Activated CD8-positive, alpha-beta memory T cell treated with anti-CD3 and anti-CD28 coated beads, Interleukin-2, amount 50 U/mL, for 24 hours (primary cell): ENCODE measurements around the gene MRPL2.
"Not testable (repeated sequence)": the region's sequence is repeated elsewhere in the genome, so short reads cannot be mapped to it uniquely, and the experiment has no call there.

Experiments used
- DNase-seq: peaks from one replicate; pipeline ENCODE4 v3.0.0-alpha.2; 2020; ENCODE audit errors: extremely low read depth

The MRPL2 gene

DNA sequence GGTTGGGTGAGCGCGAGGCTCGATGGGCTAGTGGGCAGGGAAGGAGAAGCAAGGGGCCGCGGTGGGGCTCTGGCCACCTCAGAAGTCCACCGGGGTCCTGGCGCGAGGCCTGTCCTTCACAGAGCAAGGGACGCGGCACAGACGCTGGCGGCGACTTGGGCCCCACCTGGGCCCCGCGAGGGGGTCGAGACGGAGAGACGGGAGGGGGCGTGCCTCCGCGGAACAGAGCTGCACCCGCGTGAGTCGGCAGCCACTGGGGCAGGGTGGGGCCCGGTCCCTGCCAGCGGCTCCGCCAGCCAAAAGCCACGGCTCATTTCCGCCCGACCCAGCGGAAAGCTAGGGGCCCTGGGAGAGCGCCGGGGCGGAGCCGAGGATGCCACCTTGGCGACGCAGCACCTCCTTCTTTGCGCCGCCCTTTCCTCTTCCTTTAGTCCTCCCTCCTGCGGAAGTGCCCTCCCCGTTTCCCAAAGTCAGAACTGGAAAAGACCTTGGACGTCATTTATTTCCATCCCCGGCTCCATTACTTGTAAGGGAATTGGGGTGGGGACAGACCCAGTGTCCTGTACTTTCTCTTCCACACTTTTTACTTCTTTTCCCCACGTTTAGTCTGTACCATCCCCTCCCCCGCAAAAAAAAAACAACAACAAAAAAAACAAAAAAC, 5.6 kb downstream of the MRPL2 start, which contains the start of gene CUL7:
Gene CUL7 (minus strand): TSS at position 307 of the 661 bp plus-strand sequence. CDS start 1,063 bp downstream, outside the sequence.
- peak; percentile 76 for DNase-seq

- no peak for DNase-seq
Measured at GRCh38 chr6:43052842-43053544, 6.2 kb downstream of the MRPL2 start.

DNA sequence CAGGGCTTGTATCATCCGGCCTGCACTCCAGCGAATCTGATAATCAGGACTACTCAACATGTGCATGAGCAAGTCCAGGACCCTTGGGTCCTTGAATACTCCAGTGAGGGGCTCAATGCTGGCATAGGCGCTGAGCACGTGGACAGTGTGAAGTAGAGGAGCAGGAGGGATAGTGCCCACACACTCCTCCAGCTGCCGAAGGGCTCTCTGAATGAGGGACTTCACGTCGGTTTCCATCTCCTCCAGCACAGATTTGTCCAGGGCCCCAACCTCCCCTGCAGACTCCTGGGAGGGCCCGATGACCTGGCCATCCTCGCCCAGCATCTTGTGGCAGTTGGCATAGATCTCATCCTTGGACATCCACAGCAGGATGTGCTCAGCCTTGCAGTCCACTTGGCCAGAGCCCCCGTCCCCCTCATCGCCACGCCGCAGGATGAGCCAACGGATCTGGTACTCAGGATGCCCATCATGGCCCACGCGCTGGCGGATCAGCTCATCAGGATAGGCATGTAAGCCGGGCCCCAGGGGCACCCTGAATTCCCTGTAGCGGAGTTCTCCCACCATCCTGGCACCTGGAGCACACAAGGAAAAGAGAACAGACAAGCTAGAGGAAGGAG, 6.9 kb downstream of the MRPL2 start:
- no peak for DNase-seq

- DNase-seq, result no peak
Measured at GRCh38 chr6:43050981-43051380, 8.3 kb downstream of the MRPL2 start.

DNA sequence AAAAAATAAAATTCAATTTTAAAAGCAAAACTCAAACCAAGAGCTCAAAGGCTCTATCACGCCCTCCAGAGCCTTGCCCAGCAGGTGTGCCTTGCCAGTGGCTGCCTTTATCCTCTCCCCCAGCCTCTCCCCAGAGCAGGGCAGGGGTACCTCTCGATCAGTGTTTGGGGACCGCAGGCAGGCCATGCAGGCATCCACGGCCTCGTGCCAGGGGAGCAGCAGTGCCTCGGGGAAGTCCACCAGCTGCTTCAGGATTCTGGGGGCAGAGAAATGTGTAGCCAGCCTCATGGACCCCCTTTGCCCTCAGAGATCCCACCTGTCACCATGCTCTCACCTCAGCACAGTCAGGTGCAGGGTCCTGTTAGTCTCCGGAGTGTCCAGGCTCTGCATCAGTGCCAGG, 11.2 kb downstream of the MRPL2 start:
- DNase-seq, result no peak

DNA sequence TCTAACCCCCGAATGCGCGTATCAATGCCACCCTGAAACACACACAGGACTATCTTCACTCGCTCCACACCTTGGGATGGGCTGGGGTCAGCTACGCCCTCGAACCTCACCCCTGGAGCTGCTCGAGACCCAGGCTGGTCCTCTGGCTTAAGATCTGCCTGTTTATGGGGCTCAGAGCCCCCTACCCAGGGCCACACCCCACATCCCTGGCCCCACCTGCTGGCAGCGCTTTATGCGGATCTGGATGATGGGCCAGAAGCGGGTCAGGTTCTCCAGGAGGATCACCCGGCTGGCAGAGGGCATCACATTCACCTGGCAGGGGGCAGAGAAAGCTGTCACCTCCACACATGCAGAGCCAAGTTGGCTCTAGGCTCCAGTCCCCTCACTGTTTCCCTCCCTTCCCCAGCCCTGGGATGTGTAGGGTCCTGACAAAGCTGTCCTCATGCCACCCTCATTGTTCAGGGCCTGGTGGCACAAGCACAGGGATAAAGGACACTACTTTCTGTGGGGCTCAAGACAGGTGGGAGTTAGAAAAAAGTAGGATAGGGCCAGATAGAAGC, 13.8 kb downstream of the MRPL2 start:
- no peak for DNase-seq

DNA sequence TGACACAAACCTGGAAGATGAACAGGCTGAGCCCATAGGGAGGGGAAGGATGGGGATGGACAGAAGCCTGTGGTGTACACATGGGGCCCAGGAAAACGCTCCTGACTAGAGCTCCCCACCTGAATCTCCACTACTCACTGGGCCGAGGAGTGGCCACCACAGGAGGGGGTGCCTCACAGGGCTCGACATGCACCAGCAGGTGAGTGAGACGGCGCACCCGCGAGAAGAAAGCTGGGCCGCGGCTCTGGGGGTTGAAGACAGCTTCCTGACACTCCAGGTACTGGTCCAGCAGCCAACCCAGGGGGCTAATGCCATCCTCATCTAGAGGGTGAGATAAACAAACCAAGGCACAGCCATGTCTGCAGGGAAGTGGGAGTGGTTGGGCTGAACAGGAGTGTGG, 15.9 kb downstream of the MRPL2 start:
- DNase-seq, result no peak

- DNase-seq, result not testable (repeated sequence)
Measured at GRCh38 chr6:43041475-43041874, 17.8 kb downstream of the MRPL2 start.

DNA sequence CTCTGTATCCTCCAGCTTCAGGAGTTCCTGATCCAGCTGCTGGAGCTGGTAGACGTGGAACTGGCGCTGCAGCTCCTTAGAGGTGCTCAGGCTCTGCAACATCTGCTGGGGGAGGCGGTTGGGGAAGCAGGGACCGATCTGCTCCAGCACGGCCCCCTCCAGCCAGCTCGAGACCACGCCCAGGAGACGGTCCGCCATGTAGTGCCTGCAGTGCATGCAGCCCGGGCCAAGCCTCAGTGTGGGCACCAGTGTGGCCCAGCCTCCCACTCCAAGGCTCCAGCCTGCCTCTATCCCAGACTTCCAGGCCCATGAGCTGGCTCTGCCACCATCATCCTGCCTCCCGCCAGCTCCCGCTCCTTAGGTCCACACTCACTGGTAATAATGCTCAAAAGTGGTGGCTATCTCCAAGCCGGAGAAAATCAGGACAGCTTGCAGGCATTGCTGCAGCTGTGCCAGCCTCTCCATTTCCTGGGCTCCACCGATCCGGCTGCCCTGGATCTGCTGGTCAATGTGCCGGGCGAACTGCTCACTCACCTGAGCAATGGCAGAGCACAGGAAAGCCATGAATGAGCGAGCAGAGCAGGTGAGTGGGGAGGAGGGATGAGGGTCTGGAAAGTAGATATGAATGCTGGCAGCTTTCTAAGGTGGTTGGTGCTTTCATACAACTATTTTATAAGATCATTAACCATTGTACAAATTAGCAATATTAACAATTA, 18.5 kb downstream of the MRPL2 start:
- DNase-seq, result no peak

- no peak for DNase-seq
Measured at GRCh38 chr6:43038727-43039126, 20.5 kb downstream of the MRPL2 start.

DNA sequence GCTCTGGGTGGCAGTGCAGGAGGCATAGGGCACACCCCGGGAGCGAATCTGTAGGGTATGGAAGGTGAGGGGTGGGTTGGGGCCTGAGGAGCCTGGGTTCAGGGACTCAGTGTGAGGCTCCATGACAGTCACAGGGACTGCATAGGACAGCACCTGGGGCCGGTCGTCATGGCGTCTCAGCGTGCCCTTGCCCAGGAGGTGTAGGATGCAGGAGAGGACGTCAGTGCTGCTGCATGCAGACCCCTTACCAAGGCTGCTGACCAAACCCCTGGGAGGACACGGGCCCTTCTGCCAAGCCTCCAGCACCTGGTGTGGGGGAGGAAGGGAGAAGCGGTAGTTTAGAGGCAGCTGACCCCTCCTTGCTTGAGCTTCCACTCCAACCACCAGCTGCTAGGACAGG, 21.5 kb downstream of the MRPL2 start:
- DNase-seq, result no peak

- DNase-seq, result no peak
Measured at GRCh38 chr6:43037197-43037596, 22.0 kb downstream of the MRPL2 start.

DNA sequence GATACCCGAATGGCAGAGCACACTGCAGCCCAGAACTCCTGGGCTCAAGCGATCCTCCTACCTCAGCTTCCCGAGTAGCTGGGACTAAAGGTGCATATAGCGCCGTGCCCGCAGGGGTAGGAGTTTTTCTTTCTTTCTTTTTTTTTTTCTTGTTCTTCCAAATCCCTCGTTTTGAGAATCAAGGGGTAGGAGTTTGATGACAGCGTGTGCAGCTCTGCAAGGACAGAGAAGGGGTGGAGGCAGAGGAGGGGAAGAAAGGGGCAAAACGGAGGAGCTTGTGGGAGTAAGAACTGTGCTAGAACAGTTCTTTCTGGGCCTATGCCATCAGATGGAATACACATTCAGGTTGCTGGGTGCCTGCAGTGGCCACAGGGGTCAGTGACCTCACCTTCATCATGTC, 22.5 kb downstream of the MRPL2 start:
- DNase-seq, result no peak

GRCh38 chr6:43035495-43036194, 23.6 kb downstream of the MRPL2 start:
- no peak for DNase-seq

DNA sequence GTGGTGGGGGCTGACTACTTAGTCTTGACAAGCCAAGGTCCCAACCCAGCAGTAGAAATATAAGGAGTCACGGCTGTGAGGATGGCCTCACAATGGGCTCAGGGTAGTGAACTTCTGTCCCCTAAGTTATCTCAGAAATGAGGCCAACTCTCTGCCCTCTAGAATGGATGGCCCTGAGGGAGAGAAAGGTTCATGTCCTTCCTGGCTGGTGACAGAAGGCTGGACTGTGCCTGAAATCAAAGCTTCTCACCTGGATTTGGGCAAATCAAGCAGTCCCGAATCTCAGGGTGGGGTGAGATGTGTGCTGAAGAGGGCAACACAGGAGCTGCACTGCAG, 25.1 kb downstream of the MRPL2 start:
- DNase-seq, result no peak

GRCh38 chr6:43033496-43034189, 25.6 kb downstream of the MRPL2 start:
- DNase-seq, result no peak

- no peak for DNase-seq
Measured at GRCh38 chr6:43032326-43032725, 26.9 kb downstream of the MRPL2 start.

- no peak for DNase-seq
Measured at GRCh38 chr6:43029120-43029519, 30.1 kb downstream of the MRPL2 start.

GRCh38 chr6:43026365-43026764, 32.9 kb downstream of the MRPL2 start:
- no peak for DNase-seq

DNA sequence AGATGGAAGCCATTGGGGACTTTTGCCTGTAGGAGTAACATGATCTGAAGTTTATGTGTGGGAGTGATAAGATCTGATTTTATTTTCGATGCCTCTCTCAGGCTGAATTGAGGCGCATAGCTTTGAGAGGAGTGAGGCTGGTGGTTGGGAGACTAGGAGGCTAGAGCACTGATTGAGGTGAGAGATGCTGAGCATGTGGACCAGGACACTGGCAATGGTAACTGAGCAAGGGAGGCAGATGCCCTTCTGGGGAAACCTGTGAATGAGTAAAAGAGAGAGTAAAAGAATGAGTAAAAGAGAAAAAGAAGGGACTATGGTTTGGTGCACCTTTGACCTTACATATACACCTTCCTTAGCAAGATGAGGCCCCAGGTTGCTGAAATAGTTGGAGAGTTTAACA, 34.8 kb downstream of the MRPL2 start:
- no peak for DNase-seq
